T-cell (primary cell): Measurements from ENCODE around the gene DLG2. TPM values are rescaled to one million over a fixed set of nuclear protein-coding genes. Genes with fewer than 3 reads are reported as not detected.

ENCODE experiments used
- ATAC-seq, 4 experiments: fragments of 200-7000 bp in 3 of 4; fragments of 150-1000 bp in 1 of 4; cut with Tn5 transposase; replicated peaks in 1 of 4; 1 replicate in 3 of 4; 2 replicates in 1 of 4; pipeline ENCODE4 v1.10.0; 2021; ENCODE audit warnings: moderate library complexity in 3 of 4, mild to moderate bottlenecking in 2 of 4, moderate number of reproducible peaks in 1 of 4
- CTCF ChIA-PET, 2 donors: fragments of 300-600 bp; sonication (Branson Sonifier 250); formaldehyde crosslinking; loops; one replicate each; lab custom pipeline; 2022; ENCODE audit warnings: antibody characterized with exemption in 2 of 2; lab: Charles Lee
- POLR2A ChIA-PET, 2 donors: fragments of 300-600 bp; sonication (Branson Sonifier 250); formaldehyde crosslinking; loops; one replicate each; lab custom pipeline; 2022; ENCODE audit warnings: antibody characterized with exemption in 2 of 2; lab: Charles Lee
- DNase-seq, 35 experiments: peaks; one replicate each; pipeline versions ENCODE4 v3.0.0 to v3.0.0-alpha.2; 2013 to 2023
- H3K27ac ChIP-seq: one replicate; pipeline ENCODE4 v1.5.1; 2013; ENCODE audit warnings: low read length
- H3K27me3 ChIP-seq, 2 experiments: replicated peaks in 1 of 2; 1 replicate in 1 of 2; 2 replicates in 1 of 2; pipeline versions ENCODE4 v1.6.1 to v1.7.0; 2013; ENCODE audit warnings: low read length in 1 of 2, mixed read lengths in 1 of 2; ENCODE audit not compliant: control insufficient read depth in 2 of 2, insufficient read depth in 2 of 2; ENCODE audit errors: extremely low read depth in 1 of 2
- H3K36me3 ChIP-seq, 2 donors: 1 replicate in 1 of 2; 2 replicates in 1 of 2; pipeline versions ENCODE4 v1.6.1 to v1.7.0; 2013; ENCODE audit warnings: low read length in 1 of 2; ENCODE audit not compliant: control insufficient read depth in 2 of 2, insufficient read depth in 1 of 2; ENCODE audit errors: extremely low read depth in 1 of 2
- H3K4me1 ChIP-seq, 2 experiments: 1 replicate in 1 of 2; 2 replicates in 1 of 2; pipeline versions ENCODE4 v1.6.1 to v1.7.0; 2013; ENCODE audit warnings: low read length in 2 of 2, mixed read lengths in 1 of 2; ENCODE audit not compliant: insufficient read depth in 2 of 2, control insufficient read depth in 1 of 2; ENCODE audit errors: extremely low read depth in 1 of 2
- H3K4me3 ChIP-seq, 2 donors: 1 replicate in 1 of 2; 2 replicates in 1 of 2; pipeline versions ENCODE4 v1.5.1 to v1.7.0; 2013; ENCODE audit warnings: mild to moderate bottlenecking in 2 of 2, low read length in 1 of 2, moderate library complexity in 1 of 2; ENCODE audit not compliant: control insufficient read depth in 1 of 2; ENCODE audit errors: extremely low read depth in 1 of 2
- H3K9me3 ChIP-seq: 2 replicates; pipeline ENCODE4 v1.7.0; 2013
- H3K27ac Mint-ChIP-seq, 2 donors: one replicate each; pipeline ENCODE4 v1.8.0; 2020 to 2021; ENCODE audit warnings: mild to moderate bottlenecking in 2 of 2, mixed read lengths in 2 of 2
- H3K27me3 Mint-ChIP-seq, 2 donors: one replicate each; pipeline ENCODE4 v1.8.0; 2021 to 2022; ENCODE audit warnings: mixed read lengths in 2 of 2
- H3K36me3 Mint-ChIP-seq: one replicate; pipeline ENCODE4 v1.8.0; 2021; ENCODE audit warnings: mixed read lengths
- H3K4me1 Mint-ChIP-seq, 3 donors: one replicate each; pipeline ENCODE4 v1.8.0; 2020 to 2022; ENCODE audit warnings: mixed read lengths in 3 of 3, mild to moderate bottlenecking in 1 of 3
- H3K4me3 Mint-ChIP-seq, 3 donors: one replicate each; pipeline ENCODE4 v1.8.0; 2020 to 2022; ENCODE audit warnings: mild to moderate bottlenecking in 3 of 3, mixed read lengths in 3 of 3, moderate library complexity in 3 of 3
- H3K9me3 Mint-ChIP-seq, 3 donors: one replicate each; pipeline ENCODE4 v1.8.0; 2020 to 2022; ENCODE audit warnings: mixed read lengths in 3 of 3
- WGBS: methylation state at CpG from one replicate; pipeline ENCODE4 v1.1.5; 2013; ENCODE audit warnings: missing lambda C conversion rate; ENCODE audit not compliant: insufficient coverage; 5-methylcytosine and 5-hydroxymethylcytosine counted together
- total RNA-seq, 35 experiments: library from RNA in 6 of 35; stranded (reverse) in 6 of 35; fragments of 120-200 nt in 1 of 35; gene quantifications; one replicate each; pipeline versions ENCODE4 v1.2.1 to v1.2.4 and lab custom pipeline; 2013 to 2026

DLG2 gene
- total RNA-seq, 5 donors from 2014 or later (not counting 1 experiment from before 2014, with no cell fraction given) = 2.3 to 4.1 (median 2.9) TPM

GRCh38 chr11:84825106-84825660 is 802.0 kb downstream of the DLG2 start:
- H3K27me3 Mint-ChIP-seq = no peaks in the 10 kb centered on the region
- CTCF ChIA-PET = no interaction called here
- no peak for ATAC-seq
- no peak overlapping the region for H3K4me3 Mint-ChIP-seq
- DNase-seq = no peak
- Histone ChIP-seq H3K36me3 (no peaks in the 10 kb centered on the region), H3K27me3 (no peaks in the 10 kb centered on the region), H3K27ac (no peak overlapping the region), H3K4me1 (no peaks in the 10 kb centered on the region), H3K4me3 (no peak overlapping the region), H3K9me3 (no peaks in the 10 kb centered on the region)
- WGBS = no CpG with 5 or more reads among the region's 3 CpGs
- no peaks in the 10 kb centered on the region for H3K4me1 Mint-ChIP-seq
- H3K36me3 Mint-ChIP-seq = no peaks in the 10 kb centered on the region
- POLR2A ChIA-PET = no interaction called here
- H3K27ac Mint-ChIP-seq = no peak overlapping the region
- H3K9me3 Mint-ChIP-seq = peaks cover 14 to 26% (median 20%) of the 10 kb centered on the region in 3 donors

- H3K36me3 ChIP-seq = no peaks in the 10 kb centered on the region
- no peaks in the 10 kb centered on the region for H3K9me3 ChIP-seq
- Mint-ChIP-seq H3K4me1 (no peaks in the 10 kb centered on the region), H3K36me3 (no peaks in the 10 kb centered on the region), H3K27ac (no peak overlapping the region), H3K27me3 (no peaks in the 10 kb centered on the region), H3K9me3 (peaks cover 14 to 27% (median 21%) of the 10 kb centered on the region in 3 donors), H3K4me3 (no peak overlapping the region)
- CTCF ChIA-PET = no interaction called here
- no peak overlapping the region for H3K4me3 ChIP-seq
- H3K27ac ChIP-seq = no peak overlapping the region
- no CpG with 5 or more reads among the region's 3 CpGs for WGBS
- no peaks in the 10 kb centered on the region for H3K4me1 ChIP-seq
- no peaks in the 10 kb centered on the region for H3K27me3 ChIP-seq
- POLR2A ChIA-PET = no interaction called here
- no peak for ATAC-seq
- no peak for DNase-seq
These were observed 802.5 kb downstream of the DLG2 start for GRCh38 chr11:84824624-84825023.

GRCh38 chr11:84819537-84819936 is 807.6 kb downstream of the DLG2 start:
- no peak for DNase-seq
- H3K9me3 ChIP-seq = no peaks in the 10 kb centered on the region
- H3K27ac Mint-ChIP-seq = no peak overlapping the region
- H3K4me3 ChIP-seq = no peak overlapping the region
- H3K36me3 Mint-ChIP-seq = no peaks in the 10 kb centered on the region
- H3K27me3 ChIP-seq = no peaks in the 10 kb centered on the region
- no peak overlapping the region for H3K27ac ChIP-seq
- H3K36me3 ChIP-seq = no peaks in the 10 kb centered on the region
- POLR2A ChIA-PET = no interaction called here
- CTCF ChIA-PET = no interaction called here
- 100% methylated on average over 1 of the region's 2 CpGs for WGBS
- ATAC-seq = no peak
- no peaks in the 10 kb centered on the region for H3K4me1 Mint-ChIP-seq
- H3K4me3 Mint-ChIP-seq = no peak overlapping the region
- no peaks in the 10 kb centered on the region for H3K4me1 ChIP-seq
- H3K27me3 Mint-ChIP-seq = no peaks in the 10 kb centered on the region
- H3K9me3 Mint-ChIP-seq = peaks cover 16 to 29% (median 28%) of the 10 kb centered on the region in 3 donors

GRCh38 chr11:84819128-84819527 is 808.0 kb downstream of the DLG2 start:
- H3K27ac ChIP-seq = no peak overlapping the region
- H3K27ac Mint-ChIP-seq = no peak overlapping the region
- no peaks in the 10 kb centered on the region for H3K36me3 Mint-ChIP-seq
- H3K27me3 Mint-ChIP-seq = no peaks in the 10 kb centered on the region
- WGBS = 40% methylated on average over 1 of the region's 1 CpG
- no peaks in the 10 kb centered on the region for H3K27me3 ChIP-seq
- H3K9me3 Mint-ChIP-seq = peaks cover 20 to 33% (median 31%) of the 10 kb centered on the region in 3 donors
- no peak overlapping the region for H3K4me3 ChIP-seq
- H3K4me1 ChIP-seq = no peaks in the 10 kb centered on the region
- H3K36me3 ChIP-seq = no peaks in the 10 kb centered on the region
- ChIA-PET CTCF (no interaction called here), POLR2A (no interaction called here)
- no peaks in the 10 kb centered on the region for H3K4me1 Mint-ChIP-seq
- DNase-seq (no peak), ATAC-seq (no peak)
- H3K4me3 Mint-ChIP-seq = no peak overlapping the region
- no peaks in the 10 kb centered on the region for H3K9me3 ChIP-seq

- H3K4me1 Mint-ChIP-seq = no peaks in the 10 kb centered on the region
- Histone ChIP-seq H3K4me3 (no peak overlapping the region), H3K36me3 (no peaks in the 10 kb centered on the region), H3K27me3 (no peaks in the 10 kb centered on the region), H3K4me1 (no peaks in the 10 kb centered on the region), H3K9me3 (no peaks in the 10 kb centered on the region), H3K27ac (no peak overlapping the region)
- ATAC-seq = no peak
- POLR2A ChIA-PET = no interaction called here
- CTCF ChIA-PET = no interaction called here
- H3K27ac Mint-ChIP-seq = no peak overlapping the region
- no peak for DNase-seq
- no peak overlapping the region for H3K4me3 Mint-ChIP-seq
- H3K36me3 Mint-ChIP-seq = no peaks in the 10 kb centered on the region
- peaks cover 24 to 41% (median 36%) of the 10 kb centered on the region in 3 donors for H3K9me3 Mint-ChIP-seq
- no peaks in the 10 kb centered on the region for H3K27me3 Mint-ChIP-seq
- WGBS = no CpG with 5 or more reads among the region's 3 CpGs
These were observed 809.1 kb downstream of the DLG2 start for GRCh38 chr11:84817998-84818397.

GRCh38 chr11:84812471-84812969 is 814.6 kb downstream of the DLG2 start:
- Mint-ChIP-seq H3K27me3 (no peaks in the 10 kb centered on the region), H3K27ac (no peak overlapping the region), H3K36me3 (no peaks in the 10 kb centered on the region), H3K9me3 (peaks cover 15 to 37% (median 36%) of the 10 kb centered on the region in 3 donors), H3K4me3 (no peak overlapping the region), H3K4me1 (no peaks in the 10 kb centered on the region)
- Histone ChIP-seq H3K27me3 (no peaks in the 10 kb centered on the region), H3K9me3 (no peaks in the 10 kb centered on the region), H3K4me1 (no peaks in the 10 kb centered on the region), H3K36me3 (no peaks in the 10 kb centered on the region), H3K4me3 (no peak overlapping the region), H3K27ac (no peak overlapping the region)
- ATAC-seq = no peak
- DNase-seq = no peak
- no CpG with 5 or more reads among the region's 3 CpGs for WGBS
- POLR2A ChIA-PET = no interaction called here
- CTCF ChIA-PET = no interaction called here
